NCI-H1417 treated with DMSO at 0.1 percent for 48 hours (cell line): ENCODE data around the gene CAMK2G.

ENCODE experiments used
- DNase-seq: peaks from one replicate; lab custom pipeline; 2025; lab: John Stamatoyannopoulos, UW

CAMK2G gene

GRCh38 chr10:73863039-73863817 is 11.1 kb downstream of the CAMK2G start:
- DNase-seq, result no peak

GRCh38 chr10:73862011-73862410 is 12.3 kb downstream of the CAMK2G start:
- no peak for DNase-seq

GRCh38 chr10:73859784-73860491 is 14.4 kb downstream of the CAMK2G start:
- DNase-seq, result no peak

- no peak for DNase-seq
Observed at GRCh38 chr10:73859428-73859783, 14.9 kb downstream of the CAMK2G start.

GRCh38 chr10:73858750-73859427 is 15.5 kb downstream of the CAMK2G start:
- no peak for DNase-seq

- DNase-seq, result no peak
Observed at GRCh38 chr10:73858013-73858708, 16.2 kb downstream of the CAMK2G start.

- no peak for DNase-seq
Observed at GRCh38 chr10:73857446-73857845, 16.9 kb downstream of the CAMK2G start.

- DNase-seq, result no peak
Observed at GRCh38 chr10:73856261-73856660, 18.1 kb downstream of the CAMK2G start.

- DNase-seq, result no peak
Observed at GRCh38 chr10:73855413-73855812, 18.9 kb downstream of the CAMK2G start.

GRCh38 chr10:73854310-73854709 is 20.0 kb downstream of the CAMK2G start:
- DNase-seq, result no peak

GRCh38 chr10:73853196-73853595 is 21.2 kb downstream of the CAMK2G start:
- DNase-seq, result no peak

- no peak for DNase-seq
Observed at GRCh38 chr10:73850863-73851461, 23.4 kb downstream of the CAMK2G start.

- DNase-seq, result no peak
Observed at GRCh38 chr10:73850211-73850610, 24.1 kb downstream of the CAMK2G start.

GRCh38 chr10:73848821-73849489 is 25.4 kb downstream of the CAMK2G start:
- DNase-seq, result no peak

- no peak for DNase-seq
Observed at GRCh38 chr10:73847031-73847430, 27.3 kb downstream of the CAMK2G start.

GRCh38 chr10:73843261-73843660 is 31.1 kb downstream of the CAMK2G start:
- no peak for DNase-seq

GRCh38 chr10:73842349-73842748 is 32.0 kb downstream of the CAMK2G start:
- no peak for DNase-seq

- DNase-seq, result no peak
Observed at GRCh38 chr10:73841526-73842285, 32.6 kb downstream of the CAMK2G start.

GRCh38 chr10:73841061-73841421 is 33.3 kb downstream of the CAMK2G start:
- no peak for DNase-seq

GRCh38 chr10:73840403-73841060 is 33.8 kb downstream of the CAMK2G start:
- DNase-seq, result no peak
